ENCODE results near the gene PLCXD1. TPM values are rescaled to one million over a fixed set of nuclear protein-coding genes. Genes with fewer than 3 reads are reported as not detected.
"Not testable (repeated sequence)": the region's sequence is repeated elsewhere in the genome, so short reads cannot be mapped to it uniquely, and the experiment has no call there.

The PLCXD1 gene
- total RNA-seq, 2 donors from 2014 or later, result 52.2 to 72.0 TPM

GRCh38 chrX:257054-257453 lies 24.1 kb upstream of the PLCXD1 start:
- not testable (repeated sequence) for H3K27ac Mint-ChIP-seq; H3K36me3 Mint-ChIP-seq (ENCODE audit: insufficient read depth in 2 of 2); H3K4me3 Mint-ChIP-seq; H3K9me3 Mint-ChIP-seq; H3K4me1 Mint-ChIP-seq (ENCODE audit: low read depth); DNase-seq; ATAC-seq (replicated peaks in 1 of 2); H3K27me3 Mint-ChIP-seq (ENCODE audit: low read depth)

DNA sequence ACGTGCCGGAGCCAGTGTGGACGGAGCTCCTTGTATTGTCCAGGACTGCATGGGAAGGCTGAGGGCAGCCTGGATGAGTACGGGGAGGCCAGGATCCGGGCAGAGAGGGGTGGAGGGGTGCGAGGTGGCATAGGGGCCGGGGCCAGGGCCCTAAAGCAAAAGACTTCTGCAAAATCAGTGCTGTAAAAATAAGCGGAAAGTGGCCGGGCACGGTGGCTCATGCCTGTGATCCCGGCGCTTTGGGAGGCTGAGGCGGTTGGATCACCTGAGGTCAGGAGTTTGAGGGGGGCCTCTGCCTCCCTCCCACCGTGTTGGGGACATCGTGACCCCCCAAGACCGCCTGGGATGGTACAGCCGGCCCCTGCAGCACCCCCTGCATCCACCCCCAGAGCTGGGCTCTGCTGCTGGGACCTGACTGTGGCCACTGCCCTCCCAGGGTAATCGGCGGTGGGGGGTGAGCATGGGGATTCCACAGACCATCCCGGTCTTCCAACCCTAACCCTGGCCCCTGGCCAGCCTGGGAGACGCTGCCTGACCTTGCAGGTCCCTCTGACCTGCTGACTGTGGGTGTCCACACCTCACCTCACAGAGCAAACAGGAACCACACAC lies 23.4 kb upstream of the PLCXD1 start:
- Mint-ChIP-seq H3K9me3 (peaks cover 0 to 1% of the 10 kb centered on the region in 2 donors), H3K27me3 (ENCODE audit: low read depth) (no peaks in the 10 kb centered on the region), H3K36me3 (ENCODE audit: insufficient read depth in 2 of 2) (no peaks in the 10 kb centered on the region), H3K4me1 (ENCODE audit: low read depth) (no peaks in the 10 kb centered on the region), H3K4me3 (no peak overlapping the region), H3K27ac (no peak overlapping the region)
- ATAC-seq (replicated peaks in 1 of 2) (no peak), DNase-seq (no peak)

- Mint-ChIP-seq H3K36me3 (ENCODE audit: insufficient read depth in 2 of 2) (no peaks in the 10 kb centered on the region), H3K27ac (no peak overlapping the region), H3K27me3 (ENCODE audit: low read depth) (no peaks in the 10 kb centered on the region), H3K4me1 (ENCODE audit: low read depth) (no peaks in the 10 kb centered on the region), H3K9me3 (no peaks in the 10 kb centered on the region), H3K4me3 (no peak overlapping the region)
- DNase-seq (no peak), ATAC-seq (replicated peaks in 1 of 2) (no peak)
Measured at GRCh38 chrX:258291-259040, 22.7 kb upstream of the PLCXD1 start.

- DNase-seq (no peak), ATAC-seq (replicated peaks in 1 of 2) (no peak)
- Mint-ChIP-seq H3K4me1 (ENCODE audit: low read depth) (no peaks in the 10 kb centered on the region), H3K36me3 (ENCODE audit: insufficient read depth in 2 of 2) (no peaks in the 10 kb centered on the region), H3K27ac (no peak overlapping the region), H3K9me3 (no peaks in the 10 kb centered on the region), H3K27me3 (ENCODE audit: low read depth) (no peaks in the 10 kb centered on the region), H3K4me3 (peak overlapping the region in 1 of 2 donors; percentile 43)
Measured at GRCh38 chrX:259692-260355, 21.4 kb upstream of the PLCXD1 start.

- Mint-ChIP-seq H3K27me3 (ENCODE audit: low read depth) (no peaks in the 10 kb centered on the region), H3K4me3 (no peak overlapping the region), H3K4me1 (ENCODE audit: low read depth) (no peaks in the 10 kb centered on the region), H3K9me3 (no peaks in the 10 kb centered on the region), H3K36me3 (ENCODE audit: insufficient read depth in 2 of 2) (no peaks in the 10 kb centered on the region), H3K27ac (no peak overlapping the region)
- ATAC-seq (replicated peaks in 1 of 2), result no peak
- no peak for DNase-seq
Measured at GRCh38 chrX:261167-261918, 19.8 kb upstream of the PLCXD1 start.

DNA sequence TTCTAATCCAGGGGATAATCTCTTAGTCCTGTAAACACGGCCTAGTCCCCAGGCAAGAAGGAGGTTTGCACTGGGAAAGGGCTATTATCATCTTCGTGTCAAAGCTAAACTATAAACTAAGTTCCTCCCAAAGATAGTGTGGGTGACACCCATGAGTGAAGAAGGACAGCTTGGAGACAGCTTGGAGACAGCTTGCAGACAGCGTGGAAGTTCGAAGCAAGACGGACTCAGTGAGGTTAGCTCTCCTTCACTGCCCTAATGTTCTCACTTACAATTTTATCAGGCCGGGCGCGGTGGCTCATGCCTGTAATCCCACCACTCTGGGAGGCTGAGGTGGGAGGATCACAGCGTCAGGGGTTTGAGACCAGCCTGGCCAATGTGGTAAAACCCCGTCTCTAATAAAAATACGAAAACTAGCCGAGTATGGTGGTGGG lies 19.2 kb upstream of the PLCXD1 start:
- Mint-ChIP-seq H3K36me3 (ENCODE audit: insufficient read depth in 2 of 2) (no peaks in the 10 kb centered on the region), H3K27me3 (ENCODE audit: low read depth) (no peaks in the 10 kb centered on the region), H3K4me1 (ENCODE audit: low read depth) (no peaks in the 10 kb centered on the region), H3K9me3 (no peaks in the 10 kb centered on the region), H3K27ac (no peak overlapping the region), H3K4me3 (no peak overlapping the region)
- ATAC-seq (replicated peaks in 1 of 2), result no peak
- DNase-seq, result no peak

GRCh38 chrX:262381-262909 lies 18.7 kb upstream of the PLCXD1 start:
- H3K27me3 Mint-ChIP-seq (ENCODE audit: low read depth), result no peaks in the 10 kb centered on the region
- H3K4me3 Mint-ChIP-seq, result no peak overlapping the region
- ATAC-seq (replicated peaks in 1 of 2), result no peak
- H3K27ac Mint-ChIP-seq, result no peak overlapping the region
- H3K9me3 Mint-ChIP-seq, result no peaks in the 10 kb centered on the region
- H3K36me3 Mint-ChIP-seq (ENCODE audit: insufficient read depth in 2 of 2), result no peaks in the 10 kb centered on the region
- no peaks in the 10 kb centered on the region for H3K4me1 Mint-ChIP-seq (ENCODE audit: low read depth)
- DNase-seq, result no peak

DNA sequence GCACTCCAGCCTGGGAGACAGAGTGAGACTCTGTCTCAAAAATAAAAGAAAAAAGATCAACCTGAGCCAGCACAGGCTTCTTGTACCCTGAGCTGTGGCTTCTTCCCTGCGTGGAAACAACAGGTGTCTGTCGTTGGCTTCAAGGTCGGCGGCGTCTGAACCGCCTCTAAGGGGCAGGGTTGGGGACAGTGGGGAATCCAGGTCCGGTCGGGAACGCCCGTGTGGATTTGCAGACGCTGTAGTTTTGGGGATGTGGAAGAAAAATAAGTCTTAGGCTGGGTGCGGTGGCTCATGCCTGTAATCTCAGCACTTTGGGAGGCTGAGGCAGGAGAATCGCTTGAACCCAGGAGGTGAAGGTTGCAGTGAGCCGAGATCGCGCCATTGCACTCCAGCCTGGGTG lies 17.2 kb upstream of the PLCXD1 start:
- H3K36me3 Mint-ChIP-seq (ENCODE audit: insufficient read depth in 2 of 2); H3K27ac Mint-ChIP-seq; H3K4me1 Mint-ChIP-seq (ENCODE audit: low read depth); DNase-seq; ATAC-seq (replicated peaks in 1 of 2); H3K4me3 Mint-ChIP-seq; H3K9me3 Mint-ChIP-seq; H3K27me3 Mint-ChIP-seq (ENCODE audit: low read depth): not testable (repeated sequence)

GRCh38 chrX:264634-265455 lies 16.3 kb upstream of the PLCXD1 start:
- H3K27me3 Mint-ChIP-seq (ENCODE audit: low read depth), result no peaks in the 10 kb centered on the region
- no peaks in the 10 kb centered on the region for H3K9me3 Mint-ChIP-seq
- no peaks in the 10 kb centered on the region for H3K36me3 Mint-ChIP-seq (ENCODE audit: insufficient read depth in 2 of 2)
- H3K27ac Mint-ChIP-seq, result no peak overlapping the region
- H3K4me3 Mint-ChIP-seq, result no peak overlapping the region
- H3K4me1 Mint-ChIP-seq (ENCODE audit: low read depth), result no peaks in the 10 kb centered on the region
- ATAC-seq (replicated peaks in 1 of 2) (no peak), DNase-seq (no peak)

- ATAC-seq (replicated peaks in 1 of 2) (no peak), DNase-seq (no peak)
- Mint-ChIP-seq H3K9me3 (no peaks in the 10 kb centered on the region), H3K36me3 (ENCODE audit: insufficient read depth in 2 of 2) (no peaks in the 10 kb centered on the region), H3K4me1 (ENCODE audit: low read depth) (no peaks in the 10 kb centered on the region), H3K4me3 (no peak overlapping the region), H3K27ac (no peak overlapping the region), H3K27me3 (ENCODE audit: low read depth) (no peaks in the 10 kb centered on the region)
Measured at GRCh38 chrX:265502-265901, 15.7 kb upstream of the PLCXD1 start.

GRCh38 chrX:267771-268261 lies 13.4 kb upstream of the PLCXD1 start:
- no peaks in the 10 kb centered on the region for H3K36me3 Mint-ChIP-seq (ENCODE audit: insufficient read depth in 2 of 2)
- no peaks in the 10 kb centered on the region for H3K9me3 Mint-ChIP-seq
- no peak overlapping the region for H3K4me3 Mint-ChIP-seq

DNA sequence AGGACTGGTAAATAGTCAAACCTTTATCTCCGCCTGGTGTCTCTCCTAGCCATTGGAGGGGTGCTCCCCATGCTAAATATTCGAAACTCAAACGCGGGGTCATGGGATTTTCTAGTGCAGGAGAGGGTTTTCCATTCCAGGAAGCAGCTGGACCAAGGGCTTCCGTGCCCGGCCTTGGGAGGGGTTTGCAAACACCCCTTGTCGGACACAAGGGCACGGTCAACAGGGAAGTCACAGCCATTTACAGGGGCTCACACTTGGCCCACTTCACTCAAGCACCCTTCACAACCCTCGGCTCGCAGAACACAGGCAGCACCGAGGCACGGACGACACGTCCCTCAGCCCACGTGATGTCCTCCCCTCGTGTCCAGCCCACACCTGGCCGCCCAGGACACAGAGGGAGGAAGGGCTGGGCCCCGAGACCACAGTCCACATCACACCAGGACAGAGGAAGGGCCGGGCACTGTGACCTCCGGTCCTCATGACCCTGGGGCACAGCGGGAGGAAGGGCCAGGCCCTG lies 10.3 kb upstream of the PLCXD1 start:
- H3K4me3 Mint-ChIP-seq, result no peak overlapping the region
- no peaks in the 10 kb centered on the region for H3K27me3 Mint-ChIP-seq (ENCODE audit: low read depth)
- H3K36me3 Mint-ChIP-seq (ENCODE audit: insufficient read depth in 2 of 2), result no peaks in the 10 kb centered on the region
- DNase-seq (no peak), ATAC-seq (replicated peaks in 1 of 2) (no peak)
- H3K9me3 Mint-ChIP-seq, result no peaks in the 10 kb centered on the region
- no peak overlapping the region for H3K27ac Mint-ChIP-seq
- no peaks in the 10 kb centered on the region for H3K4me1 Mint-ChIP-seq (ENCODE audit: low read depth)

More at GRCh38 chrX:267771-268261, 13.4 kb upstream of the PLCXD1 start:
- Mint-ChIP-seq H3K27ac (no peak overlapping the region), H3K4me1 (ENCODE audit: low read depth) (no peaks in the 10 kb centered on the region), H3K27me3 (ENCODE audit: low read depth) (no peaks in the 10 kb centered on the region)
- ATAC-seq (replicated peaks in 1 of 2) (no peak), DNase-seq (no peak)

Data from activated T-cell treated with anti-CD3 and anti-CD28 coated beads, Interleukin-2, amount 50 U/mL, for 72 hours (primary cell).